Left ventricle myocardium inferior (tissue), 1 donor: ENCODE results near the gene ZDHHC12. TPM values are rescaled to one million over a fixed set of nuclear protein-coding genes. Genes with fewer than 3 reads are reported as not detected.

Experiments used
- DNase-seq: peaks from one replicate; pipeline ENCODE4 v3.0.0-alpha.2; 2020
- H3K27ac ChIP-seq: fragments of 200-600 bp; replicated peaks from 2 replicates; pipeline ENCODE4 v1.8.0; 2021
- H3K27me3 ChIP-seq: fragments of 200-600 bp; 2 replicates; pipeline ENCODE4 v1.8.0; 2021; ENCODE audit warnings: low read depth
- H3K36me3 ChIP-seq: fragments of 200-600 bp; 2 replicates; pipeline ENCODE4 v1.8.0; 2021
- H3K4me1 ChIP-seq: fragments of 200-600 bp; 2 replicates; pipeline ENCODE4 v1.8.0; 2021
- H3K4me3 ChIP-seq: fragments of 200-600 bp; 2 replicates; pipeline ENCODE4 v1.8.0; 2021; ENCODE audit warnings: mild to moderate bottlenecking, moderate library complexity
- H3K9me3 ChIP-seq: fragments of 200-600 bp; replicated peaks from 2 replicates; pipeline ENCODE4 v1.8.0; 2021
- CTCF ChIP-seq: fragments of 200-600 bp; IDR thresholded peaks from 2 replicates; pipeline ENCODE4 v1.8.0; 2021; ENCODE audit warnings: antibody characterized with exemption, mild to moderate bottlenecking, borderline replicate concordance
- intact Hi-C: fragments of 100-400 bp; cut with micrococcal nuclease; formaldehyde crosslinking; loops from one replicate; pipeline ENCODE4 v1.11.0; 2022
- total RNA-seq: library from RNA; stranded (reverse); fragmentation: NEBNext Ultra II Directional; extraction: Animal tissue kit (Norgen Biotek cat#: 25700); gene quantifications from one replicate; pipeline ENCODE4 v1.2.1, GENCODE V29; 2021
- donor health status: DM: no; HTN: yes; CAD: no; lungs with severe emphysema.

ZDHHC12 gene
- total RNA-seq, 1 donor from 2014 or later, result 6.3 TPM

- H3K4me3 ChIP-seq, result no peak overlapping the region
- intact Hi-C loops, result no loop called here
- H3K27me3 ChIP-seq, result no peaks in the 10 kb centered on the region
- H3K27ac ChIP-seq, result no peak overlapping the region
- H3K4me1 ChIP-seq, result peaks cover 1% of the 10 kb centered on the region
- no peak for DNase-seq
- no peaks in the 10 kb centered on the region for H3K9me3 ChIP-seq
- no peak for TF ChIP-seq CTCF
- peaks cover 32% of the 10 kb centered on the region for H3K36me3 ChIP-seq
Observed at GRCh38 chr9:128757602-128758001, 33.7 kb upstream of the ZDHHC12 start.

- intact Hi-C loops, result no loop called here
- Histone ChIP-seq H3K9me3 (no peaks in the 10 kb centered on the region), H3K4me1 (no peaks in the 10 kb centered on the region), H3K4me3 (no peak overlapping the region), H3K27me3 (no peaks in the 10 kb centered on the region), H3K36me3 (peaks cover 56% of the 10 kb centered on the region), H3K27ac (no peak overlapping the region)
- no peak for DNase-seq
- TF ChIP-seq CTCF, result no peak
Observed at GRCh38 chr9:128753627-128754026, 29.7 kb upstream of the ZDHHC12 start.

GRCh38 chr9:128750926-128751595, 27.1 kb upstream of the ZDHHC12 start:
- no peak overlapping the region for H3K4me3 ChIP-seq
- DNase-seq, result no peak
- intact Hi-C loops, result no loop called here
- no peak overlapping the region for H3K27ac ChIP-seq
- H3K27me3 ChIP-seq, result no peaks in the 10 kb centered on the region
- H3K9me3 ChIP-seq, result no peaks in the 10 kb centered on the region
- TF ChIP-seq CTCF, result no peak
- peaks cover 75% of the 10 kb centered on the region for H3K36me3 ChIP-seq
- H3K4me1 ChIP-seq, result no peaks in the 10 kb centered on the region

DNA sequence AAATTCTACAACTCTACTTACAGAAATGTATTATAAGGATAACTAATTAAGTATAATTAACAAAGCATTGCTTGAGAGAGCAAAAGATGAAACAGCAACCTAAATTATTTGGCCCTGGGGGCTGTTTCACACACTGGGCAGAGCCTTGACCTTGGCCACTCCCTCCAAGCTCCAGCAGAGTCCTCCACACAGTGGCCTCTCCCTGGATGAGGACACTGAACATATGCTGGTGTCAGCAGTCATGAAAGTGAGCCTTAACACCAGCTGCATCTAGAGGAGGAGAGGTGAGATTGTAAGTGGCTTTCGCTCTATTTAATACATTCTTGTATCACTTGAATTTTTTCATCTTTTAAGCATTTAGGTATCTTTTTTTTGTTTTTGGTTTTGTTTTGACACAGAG, 23.3 kb upstream of the ZDHHC12 start:
- no peak for DNase-seq
- no peaks in the 10 kb centered on the region for H3K4me1 ChIP-seq
- intact Hi-C loops, result no loop called here
- H3K36me3 ChIP-seq, result peaks cover 62% of the 10 kb centered on the region
- no peak for TF ChIP-seq CTCF
- no peaks in the 10 kb centered on the region for H3K27me3 ChIP-seq
- no peak overlapping the region for H3K27ac ChIP-seq
- no peak overlapping the region for H3K4me3 ChIP-seq
- H3K9me3 ChIP-seq, result no peaks in the 10 kb centered on the region

GRCh38 chr9:128743421-128743820, 19.5 kb upstream of the ZDHHC12 start:
- Histone ChIP-seq H3K9me3 (no peaks in the 10 kb centered on the region), H3K4me1 (no peaks in the 10 kb centered on the region), H3K36me3 (peaks cover 75% of the 10 kb centered on the region), H3K27me3 (no peaks in the 10 kb centered on the region), H3K4me3 (no peak overlapping the region), H3K27ac (no peak overlapping the region)
- DNase-seq, result no peak
- intact Hi-C loops, result no loop called here
- TF ChIP-seq CTCF, result no peak
